Muscle of leg (tissue), 11 donors: ENCODE measurements around the gene GSTM1. TPM values are rescaled to one million over a fixed set of nuclear protein-coding genes. Genes with fewer than 3 reads are reported as not detected.

ENCODE experiments used
- DNase-seq: peaks from one replicate; pipeline ENCODE4 v3.0.0; 2013
- H3K27ac ChIP-seq: one replicate; pipeline ENCODE4 v1.5.1; 2013; ENCODE audit warnings: mild to moderate bottlenecking, low read length, control low read depth
- H3K27me3 ChIP-seq: one replicate; pipeline ENCODE4 v1.6.1; 2013; ENCODE audit warnings: low read length; ENCODE audit not compliant: control insufficient read depth, insufficient read depth
- H3K36me3 ChIP-seq: one replicate; pipeline ENCODE4 v1.6.1; 2013; ENCODE audit warnings: low read length; ENCODE audit not compliant: control insufficient read depth, insufficient read depth
- H3K4me1 ChIP-seq: one replicate; pipeline ENCODE4 v1.6.1; 2013; ENCODE audit warnings: low read length; ENCODE audit not compliant: control insufficient read depth, insufficient read depth
- H3K4me3 ChIP-seq: one replicate; pipeline ENCODE4 v1.5.1; 2013; ENCODE audit warnings: low read length, control low read depth
- H3K9me3 ChIP-seq: replicated peaks from 2 replicates; pipeline ENCODE4 v1.6.1; 2013; ENCODE audit warnings: low read depth, low read length; ENCODE audit not compliant: control insufficient read depth
- WGBS: methylation state at CpG from one replicate; pipeline ENCODE4 v1.1.5; 2013; ENCODE audit warnings: missing lambda C conversion rate; ENCODE audit not compliant: insufficient coverage; 5-methylcytosine and 5-hydroxymethylcytosine counted together
- polyA plus RNA-seq, 8 donors: library from polyadenylated mRNA; unstranded; fragments of 120-200 nt; gene quantifications; one replicate each; pipeline versions ENCODE4 v1.2.1 to v1.2.3, GENCODE V29; 2013; ENCODE audit warnings: inconsistent platforms in 1 of 8, low replicate concordance in 1 of 8; ENCODE audit not compliant: insufficient read length in 8 of 8, insufficient read depth in 1 of 8
- total RNA-seq: library from RNA; stranded (reverse); fragments of 120-200 nt; gene quantifications from one replicate; pipeline ENCODE4 v1.2.4, GENCODE V29; 2013

Gene GSTM1
- total and polyA plus RNA-seq, 9 donors = 0.50 to 70.2 (median 15.3) TPM

- no peaks in the 10 kb centered on the region for H3K27me3 ChIP-seq
- H3K36me3 ChIP-seq = no peaks in the 10 kb centered on the region
- DNase-seq = no peak
- WGBS = no CpG with 5 or more reads among the region's 10 CpGs
- peaks cover 10% of the 10 kb centered on the region for H3K4me1 ChIP-seq
- H3K27ac ChIP-seq = no peak overlapping the region
- H3K9me3 ChIP-seq = no peaks in the 10 kb centered on the region
- H3K4me3 ChIP-seq = no peak overlapping the region
These were observed 42.9 kb upstream of the GSTM1 start for GRCh38 chr1:109644670-109645069.

GRCh38 chr1:109649491-109649914, 38.1 kb upstream of the GSTM1 start:
- no peaks in the 10 kb centered on the region for H3K9me3 ChIP-seq
- H3K4me1 ChIP-seq = no peaks in the 10 kb centered on the region
- H3K27me3 ChIP-seq = no peaks in the 10 kb centered on the region
- WGBS = no CpG with 5 or more reads among the region's 4 CpGs
- DNase-seq = peak; percentile 87
- H3K4me3 ChIP-seq = peak overlapping the region; percentile 21
- H3K36me3 ChIP-seq = no peaks in the 10 kb centered on the region
- peak overlapping the region; percentile 79 for H3K27ac ChIP-seq

- DNase-seq = no peak
- H3K27ac ChIP-seq = no peak overlapping the region
These were observed 37.0 kb upstream of the GSTM1 start for GRCh38 chr1:109650609-109651008.

GRCh38 chr1:109652402-109652801, 35.2 kb upstream of the GSTM1 start:
- no CpG with 5 or more reads among the region's 2 CpGs for WGBS

More at GRCh38 chr1:109650609-109651008, 37.0 kb upstream of the GSTM1 start:
- Histone ChIP-seq H3K36me3 (no peaks in the 10 kb centered on the region), H3K4me1 (peaks cover 6% of the 10 kb centered on the region), H3K4me3 (no peak overlapping the region), H3K9me3 (no peaks in the 10 kb centered on the region), H3K27me3 (no peaks in the 10 kb centered on the region)
- no CpG with 5 or more reads among the region's 3 CpGs for WGBS

GRCh38 chr1:109653306-109653705, 34.3 kb upstream of the GSTM1 start:
- peaks cover 9% of the 10 kb centered on the region for H3K36me3 ChIP-seq
- H3K27me3 ChIP-seq = no peaks in the 10 kb centered on the region
- no peak for DNase-seq
- H3K4me1 ChIP-seq = peaks cover 14% of the 10 kb centered on the region
- H3K4me3 ChIP-seq = no peak overlapping the region
- H3K27ac ChIP-seq = no peak overlapping the region
- H3K9me3 ChIP-seq = no peaks in the 10 kb centered on the region
- 0% methylated on average over 1 of the region's 2 CpGs for WGBS

More at GRCh38 chr1:109652402-109652801, 35.2 kb upstream of the GSTM1 start:
- Histone ChIP-seq H3K27ac (no peak overlapping the region), H3K36me3 (peaks cover 2% of the 10 kb centered on the region), H3K4me3 (no peak overlapping the region), H3K4me1 (peaks cover 13% of the 10 kb centered on the region), H3K27me3 (no peaks in the 10 kb centered on the region), H3K9me3 (no peaks in the 10 kb centered on the region)
- no peak for DNase-seq

DNA sequence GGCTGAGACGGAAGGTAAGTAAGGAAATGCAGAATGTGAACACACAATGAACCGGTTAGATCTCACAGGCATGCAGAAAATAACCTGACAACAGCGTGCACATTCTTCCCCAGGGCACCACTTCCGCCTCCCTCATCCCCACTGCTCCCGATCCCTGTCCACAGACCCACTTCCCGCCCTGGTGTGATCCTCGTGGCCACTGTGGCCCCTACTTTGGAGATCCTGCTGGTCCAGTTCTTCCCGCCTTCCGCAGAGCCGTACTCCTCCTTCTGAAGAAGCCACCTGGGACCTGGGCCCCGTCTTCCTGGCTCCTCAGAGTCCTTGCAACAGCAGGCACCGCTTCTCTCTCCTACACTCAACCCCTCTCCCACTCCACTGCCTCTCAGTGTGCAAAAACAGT, 33.1 kb upstream of the GSTM1 start:
- H3K27me3 ChIP-seq = no peaks in the 10 kb centered on the region
- peaks cover 16% of the 10 kb centered on the region for H3K4me1 ChIP-seq
- H3K9me3 ChIP-seq = no peaks in the 10 kb centered on the region
- 78% methylated on average over 11 of the region's 12 CpGs for WGBS
- H3K36me3 ChIP-seq = peaks cover 21% of the 10 kb centered on the region
- H3K4me3 ChIP-seq = no peak overlapping the region
- DNase-seq = no peak
- no peak overlapping the region for H3K27ac ChIP-seq

GRCh38 chr1:109655615-109656519, 31.8 kb upstream of the GSTM1 start, which contains the start of gene GSTM4:
TSS of gene GSTM4 (plus strand) at chr1:109656099. CDS start at chr1:109656390, 291 bp downstream.
- H3K36me3 ChIP-seq = peaks cover 31% of the 10 kb centered on the region
- no peaks in the 10 kb centered on the region for H3K9me3 ChIP-seq
- DNase-seq = peak; percentile 90
- H3K4me3 ChIP-seq = peak within 1 kb of the TSS; percentile 87
- H3K4me1 ChIP-seq = peaks cover 16% of the 10 kb centered on the region
- under 1% methylated on average over 41 of the region's 54 CpGs for WGBS
- H3K27ac ChIP-seq = peak within 1 kb of the TSS; percentile 83
- no peaks in the 10 kb centered on the region for H3K27me3 ChIP-seq

DNA sequence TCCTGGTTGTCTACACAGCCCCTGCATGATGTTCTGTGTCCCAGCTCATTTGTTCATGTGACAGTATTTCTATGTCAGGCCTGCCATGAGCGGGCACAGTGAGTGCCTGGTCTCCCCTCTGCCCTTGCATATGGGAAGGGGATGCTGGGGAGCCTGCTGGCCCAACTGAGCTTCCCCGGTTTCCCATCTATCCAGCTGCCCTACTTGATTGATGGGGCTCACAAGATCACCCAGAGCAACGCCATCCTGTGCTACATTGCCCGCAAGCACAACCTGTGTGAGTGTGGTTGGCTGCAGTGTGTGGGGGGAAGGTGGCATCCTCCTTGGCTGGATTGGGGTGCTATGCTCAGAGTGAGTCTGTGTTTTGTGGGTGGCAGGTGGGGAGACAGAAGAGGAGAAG, 30.2 kb upstream of the GSTM1 start:
- peaks cover 38% of the 10 kb centered on the region for H3K36me3 ChIP-seq

GRCh38 chr1:109657970-109658369, 29.6 kb upstream of the GSTM1 start:
- Histone ChIP-seq H3K27me3 (no peaks in the 10 kb centered on the region), H3K4me1 (peaks cover 16% of the 10 kb centered on the region), H3K9me3 (no peaks in the 10 kb centered on the region), H3K27ac (no peak overlapping the region), H3K4me3 (no peak overlapping the region), H3K36me3 (peaks cover 38% of the 10 kb centered on the region)
- no peak for DNase-seq
- 34% methylated on average over 2 of the region's 7 CpGs for WGBS

More for the DNA sequence above, 30.2 kb upstream of the GSTM1 start:
- Histone ChIP-seq H3K9me3 (no peaks in the 10 kb centered on the region), H3K27me3 (no peaks in the 10 kb centered on the region), H3K4me1 (peaks cover 16% of the 10 kb centered on the region), H3K27ac (no peak overlapping the region), H3K4me3 (no peak overlapping the region)
- 82% methylated on average over 1 of the region's 4 CpGs for WGBS
- no peak for DNase-seq

DNA sequence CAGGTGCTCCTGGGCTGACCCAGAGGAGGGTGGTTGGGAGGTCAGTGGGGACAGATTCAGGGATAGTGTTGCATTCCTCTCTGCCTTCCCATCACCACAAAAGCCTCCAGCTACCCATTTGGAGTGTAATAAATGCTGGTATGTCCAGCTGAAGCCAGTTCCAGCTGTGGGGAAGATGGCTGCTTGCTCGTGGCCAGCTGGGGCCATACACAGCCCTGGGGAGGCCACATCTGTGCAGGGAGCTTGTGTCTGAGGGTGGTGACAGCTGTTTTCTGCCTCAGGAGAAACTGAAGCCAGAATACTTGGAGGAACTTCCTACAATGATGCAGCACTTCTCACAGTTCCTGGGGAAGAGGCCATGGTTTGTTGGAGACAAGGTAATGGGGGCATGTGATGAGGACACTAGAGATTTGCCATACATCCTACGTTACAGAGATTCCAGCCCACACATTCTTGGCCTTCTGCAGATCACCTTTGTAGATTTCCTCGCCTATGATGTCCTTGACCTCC, 29.0 kb upstream of the GSTM1 start:
- H3K27me3 ChIP-seq = no peaks in the 10 kb centered on the region
- no peak overlapping the region for H3K27ac ChIP-seq
- WGBS = 31% methylated on average over 3 of the region's 3 CpGs
- H3K4me3 ChIP-seq = no peak overlapping the region
- H3K4me1 ChIP-seq = peaks cover 16% of the 10 kb centered on the region
- H3K9me3 ChIP-seq = no peaks in the 10 kb centered on the region
- peak; percentile 39 for DNase-seq
- peaks cover 38% of the 10 kb centered on the region for H3K36me3 ChIP-seq
